NCI-H146 treated with DMSO at 0.1 percent for 48 hours (cell line): Measurements from ENCODE around the gene GOLT1A.

Source experiments
- DNase-seq: peaks from one replicate; lab custom pipeline; 2025; ENCODE audit not compliant: unreplicated experiment; lab: John Stamatoyannopoulos, UW

GOLT1A gene, protein sequence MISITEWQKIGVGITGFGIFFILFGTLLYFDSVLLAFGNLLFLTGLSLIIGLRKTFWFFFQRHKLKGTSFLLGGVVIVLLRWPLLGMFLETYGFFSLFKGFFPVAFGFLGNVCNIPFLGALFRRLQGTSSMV

DNA sequence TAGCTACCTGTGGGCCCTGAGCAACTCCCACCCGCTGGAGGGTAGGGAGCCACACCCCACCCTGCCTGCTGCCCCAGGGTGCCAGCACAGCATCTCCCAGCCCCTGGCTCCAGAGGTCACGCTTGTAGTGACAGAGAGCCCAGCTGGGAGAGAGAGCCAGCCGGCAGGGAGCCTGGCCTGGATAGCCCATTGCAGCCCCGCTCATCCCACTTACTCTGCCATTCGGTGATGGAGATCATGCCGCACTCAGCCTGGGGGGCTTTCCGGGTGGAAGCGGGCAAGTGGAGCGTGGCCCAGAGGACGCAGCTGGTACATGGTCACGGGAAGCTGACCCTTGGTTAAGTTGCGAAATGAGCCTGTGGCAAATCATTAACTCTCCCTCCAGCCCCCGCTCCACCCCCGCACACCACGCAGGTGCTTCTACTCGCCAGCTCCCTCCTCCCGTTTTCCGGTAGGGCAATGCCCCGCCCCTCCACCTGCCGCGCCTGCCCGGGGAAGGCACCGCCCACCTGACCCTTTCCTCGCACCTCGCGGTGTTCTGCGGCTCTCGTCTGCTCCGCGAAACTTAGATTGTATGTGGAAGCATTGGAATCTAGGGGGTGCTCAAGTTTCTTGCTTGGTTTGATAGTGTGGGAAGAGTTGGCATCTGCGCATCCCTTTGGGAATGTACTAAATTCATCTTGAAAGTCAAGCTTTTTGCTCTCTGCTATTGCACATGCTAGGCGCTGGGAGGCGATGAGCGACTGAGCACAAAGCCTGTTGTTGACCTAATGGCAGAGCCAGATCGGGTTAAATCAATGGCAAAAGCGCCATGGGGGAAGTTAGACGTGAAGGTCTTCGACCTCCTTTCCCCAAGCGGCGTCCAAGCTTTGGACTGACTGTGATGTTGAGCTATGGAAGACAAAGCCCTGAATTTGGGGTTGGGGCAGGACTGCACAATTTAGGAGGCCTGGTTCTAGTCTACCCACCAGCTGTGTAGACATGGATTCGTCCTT lies at the start of gene GOLT1A:
Gene GOLT1A, minus strand, starts transcription at position 321 of the 995 bp plus-strand sequence. Its CDS starts 82 bp downstream, at position 239.
- DNase-seq = peak; percentile 42

DNA sequence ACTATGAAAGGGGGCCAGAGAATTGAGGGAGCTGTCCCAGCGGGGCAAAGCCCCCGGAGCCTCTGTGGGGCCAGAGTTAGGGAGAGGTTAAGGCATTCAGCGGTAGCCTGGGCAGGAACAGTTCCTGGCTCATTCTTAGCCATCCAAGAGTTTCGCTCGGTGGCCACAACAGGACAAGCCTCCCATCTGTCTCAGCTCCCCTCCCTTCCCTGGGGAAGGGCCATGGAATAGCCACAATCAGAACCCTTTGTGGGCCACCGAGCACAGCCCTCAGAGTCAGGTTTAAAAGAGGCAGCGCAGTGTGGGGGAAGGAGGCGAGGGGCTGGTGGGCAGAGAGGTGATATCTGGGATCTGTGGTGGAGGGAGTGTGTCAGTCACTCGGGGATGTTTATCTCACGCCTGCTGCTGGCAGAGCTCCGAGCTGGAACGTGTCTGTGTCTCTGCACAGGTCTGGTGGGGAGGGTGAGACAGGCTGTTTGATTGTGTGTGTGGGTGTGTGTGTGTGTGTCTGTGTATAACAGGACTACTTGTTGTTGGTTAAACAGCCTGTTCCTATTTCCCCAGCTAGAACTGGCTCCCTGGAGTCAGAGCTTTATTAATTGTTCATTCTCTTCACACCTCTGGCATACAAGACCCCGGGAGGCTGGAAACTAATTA lies 49.6 kb upstream of the GOLT1A start:
- DNase-seq = no peak

DNA sequence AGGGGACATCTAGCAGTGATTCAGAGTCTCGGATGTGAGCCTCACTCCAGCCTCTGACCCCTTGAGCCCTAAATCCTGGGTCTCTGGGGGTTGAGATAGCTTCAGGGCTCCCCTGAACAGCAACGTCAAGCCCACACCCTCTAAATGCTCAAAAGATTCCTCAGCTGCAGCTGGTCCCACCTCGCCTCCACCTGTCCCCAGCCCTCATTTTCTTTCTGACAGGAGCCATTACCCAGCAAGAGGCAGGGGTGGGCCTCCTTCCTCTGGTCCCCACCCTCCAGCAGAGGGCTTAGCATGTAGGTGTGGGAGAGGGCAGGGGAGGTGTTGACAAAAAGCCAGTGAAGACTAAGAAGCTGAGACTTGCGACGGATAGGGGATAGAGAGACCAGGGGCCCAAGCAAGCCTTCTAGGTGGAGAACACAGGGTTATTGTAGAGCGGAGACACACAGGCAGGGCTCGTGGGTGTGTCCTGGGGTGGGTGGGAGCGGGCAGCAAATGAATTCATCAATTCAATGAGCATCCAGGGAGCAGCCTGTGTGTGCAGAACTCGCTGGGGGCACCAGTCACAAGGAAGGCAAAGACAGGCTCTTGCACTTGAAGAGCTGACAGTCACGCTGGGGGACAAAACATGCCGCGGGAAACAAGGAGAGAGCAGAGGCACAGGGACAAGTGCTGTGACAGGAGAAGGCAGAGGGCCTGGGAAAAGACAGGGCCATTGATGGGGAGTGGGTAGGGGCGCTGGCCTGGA lies 48.9 kb upstream of the GOLT1A start:
- no peak for DNase-seq

DNA sequence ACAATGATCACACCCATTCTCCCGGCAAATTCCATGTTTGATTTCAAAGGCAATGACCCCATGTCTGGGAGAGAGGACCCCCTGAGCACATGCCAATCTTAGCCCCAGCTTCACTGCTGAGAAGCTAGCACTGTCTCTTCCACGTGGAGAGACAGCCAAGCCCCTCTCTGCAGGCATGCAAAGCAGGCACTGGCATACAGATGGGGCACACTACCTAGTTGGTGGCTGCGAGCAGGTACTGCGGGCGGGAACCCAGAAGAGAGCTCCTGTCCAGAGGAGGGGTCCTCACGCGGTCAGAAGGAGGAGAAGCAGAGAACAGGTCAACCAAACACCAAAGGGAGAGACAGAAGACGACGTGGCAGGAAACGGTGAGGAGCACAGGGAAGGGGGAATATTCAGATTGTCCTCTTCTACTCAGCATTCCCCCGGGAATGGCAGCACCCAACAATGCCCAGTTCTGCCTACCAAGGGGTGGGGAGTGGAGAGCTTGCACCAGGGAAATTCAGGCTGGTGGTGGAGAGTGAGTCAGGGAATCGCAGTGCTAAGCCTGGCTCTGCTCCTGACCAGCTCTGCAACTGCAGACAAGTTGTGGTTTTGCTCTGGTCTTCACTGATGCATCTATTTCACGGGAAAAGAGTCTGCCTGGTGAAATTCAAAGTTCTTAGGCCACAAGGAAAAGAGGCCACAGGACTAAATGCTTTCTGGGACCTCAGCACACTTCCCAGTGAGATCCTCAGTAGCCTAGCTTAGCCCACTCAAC lies 48.1 kb upstream of the GOLT1A start:
- DNase-seq = no peak

DNA sequence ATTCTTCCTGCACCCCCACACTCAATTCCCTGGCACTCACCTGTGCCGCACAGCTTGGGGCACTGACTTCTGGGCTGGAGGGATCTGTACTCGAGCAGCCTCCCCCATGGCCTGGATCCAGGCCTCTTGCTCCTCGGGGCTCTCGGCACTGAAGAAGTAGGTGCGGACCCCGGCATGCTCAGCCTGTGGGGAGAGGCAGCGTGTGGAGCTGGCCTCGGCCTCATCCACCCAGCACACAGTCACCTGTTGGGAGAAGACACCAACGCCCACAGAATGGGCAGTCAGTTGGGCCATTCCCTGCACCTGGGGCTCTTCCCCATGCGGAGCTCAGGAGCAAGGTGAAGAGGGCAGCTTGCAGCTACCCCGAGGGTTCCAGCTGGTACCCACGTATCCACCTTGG lies 47.5 kb upstream of the GOLT1A start:
- no peak for DNase-seq

DNA sequence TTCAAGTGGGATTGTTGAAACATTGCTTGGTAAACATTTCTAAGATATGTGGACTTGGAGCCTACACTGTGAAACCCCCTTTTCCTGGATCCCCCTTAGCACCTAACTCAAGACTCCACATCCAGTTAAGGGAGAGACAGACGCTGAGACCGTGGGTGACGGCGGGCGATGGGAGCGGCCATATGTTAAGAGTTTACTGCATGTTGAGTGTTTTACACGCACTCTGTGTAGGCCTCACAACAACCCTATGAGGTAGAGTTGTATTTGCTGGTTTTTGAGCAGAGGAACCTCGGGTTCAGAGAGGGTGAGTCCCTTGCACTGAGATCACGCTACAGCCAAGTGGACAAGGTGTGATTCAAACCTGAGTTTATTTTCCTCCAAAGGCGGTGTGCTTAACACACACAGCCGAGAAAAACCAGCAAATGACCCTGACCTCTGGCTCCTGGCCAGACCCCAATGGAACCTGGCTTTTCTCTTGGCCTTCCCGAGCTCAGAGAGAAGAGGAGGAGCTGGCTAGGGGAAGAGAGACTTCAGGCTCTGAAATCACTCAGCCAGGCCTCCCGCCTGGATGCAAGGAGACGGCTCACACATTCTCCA lies 46.9 kb upstream of the GOLT1A start:
- no peak for DNase-seq

DNA sequence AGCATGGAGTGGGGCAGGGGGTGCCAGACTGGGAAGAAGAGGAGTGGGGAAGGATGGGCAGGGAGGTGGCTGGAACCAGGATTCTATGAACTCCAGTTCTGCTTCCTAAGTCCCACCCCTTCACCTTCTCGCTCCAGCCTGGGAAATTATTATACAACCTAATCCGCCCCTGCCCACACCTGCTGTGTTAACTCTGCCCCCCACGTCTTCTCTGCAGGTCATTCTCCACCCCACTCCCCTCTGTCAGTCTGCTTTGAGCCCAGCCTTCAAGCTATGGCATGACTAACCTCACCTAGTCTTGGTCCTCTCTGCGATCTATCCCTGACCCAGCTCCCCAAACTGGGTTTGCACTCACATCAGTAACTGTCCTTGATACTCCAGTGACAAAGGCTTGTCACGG lies 46.0 kb upstream of the GOLT1A start:
- no peak for DNase-seq

DNA sequence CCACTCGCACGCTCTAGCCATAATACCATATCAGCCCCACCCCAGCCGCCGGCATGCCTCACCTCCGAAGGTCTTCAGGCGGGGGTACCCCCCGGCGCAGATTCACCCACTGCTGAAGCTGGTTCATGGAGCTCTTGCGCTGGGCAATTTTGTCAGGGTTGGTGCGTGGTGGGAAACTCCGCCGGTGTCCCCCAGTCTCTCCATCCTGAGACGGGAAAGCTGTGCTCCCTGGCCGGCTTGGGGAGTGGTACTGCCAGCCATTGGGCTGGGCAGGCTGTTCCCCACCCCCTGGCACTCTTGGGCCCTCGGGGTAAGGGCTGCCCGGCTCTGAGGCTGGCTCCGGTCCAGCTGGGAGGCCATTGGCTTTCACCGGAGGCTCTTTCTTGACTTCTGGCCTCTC lies 45.4 kb upstream of the GOLT1A start:
- no peak for DNase-seq

DNA sequence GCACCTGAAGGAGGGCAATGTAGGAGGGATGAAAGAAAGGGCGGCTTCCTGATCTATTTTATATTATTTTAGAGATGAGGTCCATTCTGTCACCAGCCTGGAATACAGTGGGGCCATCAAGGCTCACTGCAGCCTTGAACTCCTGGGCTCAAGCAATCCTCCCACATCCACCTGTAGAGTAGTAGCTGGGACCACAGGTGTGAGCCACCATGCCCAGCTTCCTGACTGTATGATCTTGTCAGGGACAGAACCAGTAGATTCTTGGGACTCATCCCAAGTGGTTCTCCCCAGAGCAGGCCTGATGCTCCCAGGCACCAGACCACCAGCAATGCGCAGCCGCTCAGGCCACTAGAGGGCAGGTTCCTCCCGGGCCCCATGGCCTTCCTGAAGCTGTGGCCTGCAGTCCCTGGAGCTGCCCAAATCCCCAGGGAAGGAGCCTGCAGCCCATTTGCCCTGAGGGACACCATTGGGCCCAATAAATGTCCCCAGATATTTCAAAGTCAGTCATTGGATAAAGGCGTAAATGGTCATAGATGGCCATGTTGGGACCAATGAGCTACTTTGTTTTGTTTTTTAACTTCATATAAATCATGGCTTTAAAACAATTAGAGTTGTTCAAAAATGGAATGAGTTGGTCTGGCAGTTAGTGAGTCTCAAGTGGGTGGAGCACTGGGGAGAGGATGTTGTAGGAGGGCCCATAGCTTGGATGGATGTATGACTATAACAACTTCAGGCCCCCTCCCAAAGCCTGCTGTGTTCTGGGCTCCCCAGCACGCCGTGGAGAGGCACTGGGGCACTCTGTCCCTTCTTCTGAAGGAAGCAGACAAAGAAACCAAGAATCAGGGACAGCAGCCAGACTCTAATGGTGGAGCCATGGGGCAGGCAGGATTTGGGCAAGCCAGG lies 44.7 kb upstream of the GOLT1A start:
- no peak for DNase-seq

DNA sequence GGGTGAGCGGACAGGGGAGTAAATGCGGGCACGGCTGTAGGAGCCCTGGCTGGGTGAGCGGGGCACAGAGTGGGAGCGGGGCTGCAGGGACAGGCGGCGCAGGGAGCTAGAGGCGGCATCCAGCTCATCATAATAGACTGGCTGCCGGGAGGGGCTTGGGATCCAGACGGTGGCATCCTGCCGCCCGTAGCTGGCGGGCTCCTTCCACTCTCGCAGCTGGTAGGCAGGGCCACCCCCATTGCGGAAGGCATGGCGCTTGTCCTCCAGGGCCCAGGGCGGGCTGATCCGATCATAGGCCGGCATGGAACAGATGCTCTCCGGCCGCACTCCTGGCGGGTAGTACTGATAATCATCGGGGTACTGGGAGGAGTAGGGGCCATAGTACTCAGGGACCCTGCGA lies 43.7 kb upstream of the GOLT1A start:
- no peak for DNase-seq

DNA sequence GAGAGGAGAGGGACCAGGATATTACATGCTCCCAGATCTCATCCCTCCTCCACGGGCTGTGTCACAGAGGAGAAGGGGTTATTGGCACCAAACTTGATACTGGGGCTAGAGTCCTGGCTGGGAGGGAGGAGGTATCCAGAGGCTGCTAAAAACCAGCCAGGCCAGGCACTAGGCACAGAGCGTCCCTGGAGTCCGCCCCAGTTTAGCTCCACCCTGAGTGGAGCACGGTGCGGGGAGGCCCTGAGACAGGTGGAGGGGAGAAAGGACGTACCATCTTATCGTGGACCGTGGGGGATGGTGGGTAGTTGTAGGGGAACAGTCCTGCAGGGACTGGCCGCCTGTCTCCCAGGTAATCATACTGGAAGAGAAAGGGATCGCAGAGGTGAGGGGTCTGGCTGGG lies 42.7 kb upstream of the GOLT1A start:
- no peak for DNase-seq

DNA sequence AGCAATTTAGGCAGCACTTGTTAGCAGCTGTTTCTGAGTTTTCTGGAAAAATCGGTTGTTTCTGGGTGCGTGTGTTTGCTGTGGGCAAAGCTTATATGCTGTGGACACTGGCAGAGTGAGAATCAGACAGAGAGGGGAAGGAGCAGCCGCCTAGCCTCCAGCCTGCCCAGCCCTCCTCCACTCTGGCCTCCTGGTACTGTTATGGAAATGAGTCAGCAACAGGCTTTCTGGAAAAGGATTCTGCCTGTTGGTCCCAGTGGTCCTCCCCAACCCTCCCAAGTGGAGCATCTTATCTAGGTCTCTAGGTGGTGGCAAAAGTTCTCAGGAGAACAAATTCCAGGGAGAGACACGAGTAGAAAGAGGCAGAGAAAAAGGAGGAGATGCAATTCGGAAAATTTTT lies 42.2 kb upstream of the GOLT1A start:
- DNase-seq = no peak

DNA sequence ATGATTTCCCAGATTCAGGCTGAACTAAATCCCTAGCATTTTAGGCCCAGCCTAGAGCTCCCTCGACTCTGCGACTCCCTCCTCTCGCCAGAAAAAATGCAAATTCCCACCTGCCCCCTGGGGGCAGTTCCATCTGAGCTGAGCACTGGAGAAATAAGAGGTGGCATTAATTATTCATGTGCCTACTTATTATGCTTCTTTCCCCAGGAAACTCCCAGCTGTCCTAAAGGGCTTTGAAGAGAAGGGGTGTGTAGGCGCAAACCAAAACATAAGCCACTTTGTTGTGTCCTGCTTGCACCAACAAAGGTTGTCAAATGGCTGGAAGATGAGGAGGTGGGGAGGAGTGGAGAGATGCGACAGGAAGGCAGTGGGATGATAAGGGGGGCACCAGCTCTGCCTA lies 41.4 kb upstream of the GOLT1A start:
- DNase-seq = no peak

DNA sequence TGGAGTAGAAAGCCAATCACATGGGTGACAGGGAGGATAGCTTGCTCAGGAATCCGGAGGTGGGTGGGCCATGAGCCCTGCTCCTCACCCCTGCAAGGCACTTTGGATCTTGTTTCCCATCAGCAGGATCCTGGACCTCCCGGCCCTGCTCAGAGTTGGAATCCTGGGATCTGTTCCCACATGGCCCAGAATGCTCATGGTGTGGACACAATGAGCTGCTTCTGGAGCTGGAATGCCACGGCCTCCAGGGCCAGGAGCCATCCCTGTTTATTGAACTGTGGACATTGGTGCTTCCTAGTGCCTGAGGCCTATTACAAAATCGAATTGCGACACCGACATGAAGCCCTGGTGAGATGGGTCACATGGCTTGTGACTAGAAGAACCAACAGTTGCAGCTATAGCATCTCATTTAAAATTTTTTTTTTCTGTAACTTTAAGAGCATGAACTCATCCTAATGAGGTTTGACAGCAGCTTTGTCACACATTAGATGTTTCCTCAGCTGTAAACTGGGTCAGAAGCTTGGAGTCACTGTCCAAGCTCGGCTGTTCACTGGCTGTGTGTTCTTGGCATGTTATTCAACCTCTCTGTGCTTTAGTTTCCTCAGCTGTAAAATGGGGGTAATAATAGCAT lies 40.4 kb upstream of the GOLT1A start:
- no peak for DNase-seq

DNA sequence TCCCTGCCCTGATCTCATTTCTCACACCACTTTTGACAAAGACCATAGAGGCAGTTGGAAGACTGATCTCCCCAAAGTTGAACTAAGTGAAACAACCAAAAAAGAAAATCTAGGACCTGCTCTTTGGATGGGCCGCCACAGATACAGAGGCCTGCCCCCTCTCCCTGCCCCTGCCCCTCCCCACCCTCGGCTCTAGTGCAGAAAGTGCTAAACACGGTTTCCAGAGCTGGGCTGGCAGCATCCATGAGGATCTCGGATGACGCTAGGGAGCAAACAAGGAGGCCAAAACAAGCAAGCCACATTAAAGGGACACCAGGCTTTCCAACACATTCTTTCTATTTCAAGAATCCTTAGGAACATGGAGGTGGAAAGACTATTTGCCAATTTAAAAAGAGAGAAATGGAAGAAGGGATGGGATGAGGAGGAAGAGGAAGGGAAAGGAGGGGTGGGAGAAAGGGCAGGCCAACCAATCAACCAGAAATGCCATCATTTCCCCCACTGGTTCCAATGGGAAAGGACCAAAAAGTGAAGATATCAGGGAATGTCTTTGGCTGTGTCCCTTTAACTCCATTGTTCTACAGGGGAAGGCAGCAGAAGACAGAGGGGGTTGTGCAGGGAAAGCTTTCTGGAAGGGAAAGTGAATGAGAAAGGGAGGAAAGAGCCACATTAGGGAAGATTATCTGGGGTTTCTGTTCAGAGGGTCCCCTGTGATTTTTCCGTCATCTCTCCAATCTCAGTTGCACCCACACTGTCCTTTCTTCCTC lies 38.3 kb upstream of the GOLT1A start:
- no peak for DNase-seq

DNA sequence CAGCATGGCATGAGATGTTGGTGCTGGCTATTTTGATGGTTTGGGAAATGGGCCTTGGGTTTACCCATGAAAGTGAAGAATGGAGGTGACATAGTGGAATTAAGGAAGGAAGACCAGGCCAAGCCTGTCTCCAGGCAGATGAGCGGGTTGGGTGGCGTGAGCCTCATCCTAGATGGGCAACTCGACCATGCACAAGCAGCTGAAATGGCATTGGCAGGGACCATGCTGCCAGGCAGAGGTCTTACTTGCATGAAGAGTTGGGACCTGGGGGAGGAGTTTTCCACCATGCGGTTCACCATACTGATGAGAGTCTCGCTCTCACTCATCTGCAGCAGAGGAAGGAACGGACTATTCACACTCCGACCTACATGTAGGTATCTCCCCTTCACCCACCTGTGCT lies 37.5 kb upstream of the GOLT1A start:
- no peak for DNase-seq

DNA sequence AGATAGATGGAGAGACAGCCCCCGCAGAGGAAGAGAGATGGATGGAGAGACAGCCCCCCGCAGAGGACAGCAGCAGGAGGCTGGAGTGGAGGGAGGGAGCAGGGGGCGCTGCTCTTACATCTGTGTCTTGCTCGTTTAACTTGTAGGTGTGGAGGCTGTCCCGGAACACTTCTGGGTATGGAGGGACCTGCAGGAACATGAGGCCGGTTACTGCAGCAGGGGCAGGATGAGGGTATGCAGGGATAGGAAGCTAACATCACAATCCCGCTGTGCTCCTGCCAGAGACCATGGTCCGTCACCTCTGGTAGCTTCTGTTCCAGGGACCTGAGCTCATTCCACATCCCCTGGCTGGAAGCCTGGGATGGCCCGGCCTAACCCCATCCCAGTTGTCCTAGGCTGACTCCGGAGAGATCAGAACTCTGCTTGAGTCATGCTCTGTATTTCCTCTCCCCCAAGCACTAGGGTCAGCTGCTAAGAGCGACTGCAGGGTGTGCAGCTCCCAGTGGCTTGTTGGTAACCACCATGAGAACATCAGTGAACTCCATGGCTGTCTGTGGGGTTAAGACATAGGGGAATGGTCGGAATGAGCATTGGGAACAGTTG lies 36.7 kb upstream of the GOLT1A start:
- DNase-seq = no peak
